ENCODE results near the gene LIPM. TPM values are rescaled to one million over a fixed set of nuclear protein-coding genes. Genes with fewer than 3 reads are reported as not detected.
A peak's percentile ranks its signal among the peaks of the same experiment; 100 is the strongest.

The LIPM gene, protein sequence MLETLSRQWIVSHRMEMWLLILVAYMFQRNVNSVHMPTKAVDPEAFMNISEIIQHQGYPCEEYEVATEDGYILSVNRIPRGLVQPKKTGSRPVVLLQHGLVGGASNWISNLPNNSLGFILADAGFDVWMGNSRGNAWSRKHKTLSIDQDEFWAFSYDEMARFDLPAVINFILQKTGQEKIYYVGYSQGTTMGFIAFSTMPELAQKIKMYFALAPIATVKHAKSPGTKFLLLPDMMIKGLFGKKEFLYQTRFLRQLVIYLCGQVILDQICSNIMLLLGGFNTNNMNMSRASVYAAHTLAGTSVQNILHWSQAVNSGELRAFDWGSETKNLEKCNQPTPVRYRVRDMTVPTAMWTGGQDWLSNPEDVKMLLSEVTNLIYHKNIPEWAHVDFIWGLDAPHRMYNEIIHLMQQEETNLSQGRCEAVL
- total RNA-seq (not detected), polyA plus RNA-seq (ENCODE audit: insufficient read depth, low read depth, low replicate concordance) (not detected)
- long read RNA-seq, donor 1: 0 reads
- long read RNA-seq, donor 2: 0 reads
- long read RNA-seq, donor 3: 0 reads
- long read RNA-seq, donor 4: 0 reads
- long read RNA-seq, donor 5: 0 reads
- long read RNA-seq, donor 6: 0 reads
- long read RNA-seq, donor 7: 0 reads
- long read RNA-seq, donor 8: 0 reads
- long read RNA-seq, donor 9: 0 reads
- long read RNA-seq, donor 10: 0 reads

GRCh38 chr10:88802523-88803285, at the start of gene LIPM:
LIPM (plus strand) TSS chr10:88802730; CDS start chr10:88802897, 167 bp downstream.
- intact Hi-C loops (cut with DNase I): no loop called here
- Histone ChIP-seq H3K4me1 (ENCODE audit: control insufficient read depth in 2 of 3, insufficient read depth in 2 of 3, low read depth in 1 of 3, low read length in 3 of 3) (no peaks in the 10 kb centered on the region), H3K27ac (ENCODE audit: low read depth in 2 of 2, low read length in 2 of 2) (no peak within 1 kb of the TSS), H3K9ac (ENCODE audit: low read length in 3 of 3) (no peak within 1 kb of the TSS), H3K36me3 (ENCODE audit: control insufficient read depth in 2 of 3, insufficient read depth in 3 of 3, low read length in 3 of 3) (no peaks in the 10 kb centered on the region), H3K4me3 (ENCODE audit: low read length in 3 of 3) (no peak within 1 kb of the TSS), H3K9me3 (ENCODE audit: control insufficient read depth in 2 of 3, insufficient read depth in 1 of 3, low read length in 3 of 3) (no peaks in the 10 kb centered on the region), H3K27me3 (ENCODE audit: control insufficient read depth, insufficient read depth, low read length) (no peaks in the 10 kb centered on the region)
- DNase-seq: no peak
- FAIRE-seq: no peak
- TF ChIP-seq CTCF (IDR thresholded peaks at IDR 0.05; ENCODE audit: borderline replicate concordance, extremely low read depth, insufficient read depth): no peak

GRCh38 chr10:88754287-88754686, 48.2 kb upstream of the LIPM start:
- TF ChIP-seq CTCF (IDR thresholded peaks at IDR 0.05; ENCODE audit: borderline replicate concordance, extremely low read depth, insufficient read depth): no peak
- Histone ChIP-seq H3K9me3 (ENCODE audit: control insufficient read depth in 2 of 3, insufficient read depth in 1 of 3, low read length in 3 of 3) (no peaks in the 10 kb centered on the region), H3K27ac (ENCODE audit: low read depth in 2 of 2, low read length in 2 of 2) (no peak overlapping the region), H3K9ac (ENCODE audit: low read length in 3 of 3) (no peak overlapping the region), H3K4me3 (ENCODE audit: low read length in 3 of 3) (no peak overlapping the region), H3K36me3 (ENCODE audit: control insufficient read depth in 2 of 3, insufficient read depth in 3 of 3, low read length in 3 of 3) (no peaks in the 10 kb centered on the region), H3K4me1 (ENCODE audit: control insufficient read depth in 2 of 3, insufficient read depth in 2 of 3, low read depth in 1 of 3, low read length in 3 of 3) (no peaks in the 10 kb centered on the region), H3K27me3 (ENCODE audit: control insufficient read depth, insufficient read depth, low read length) (no peaks in the 10 kb centered on the region)
- no peak for FAIRE-seq
- intact Hi-C loops (cut with DNase I): no loop called here
- DNase-seq: peak in 1 of 5 donors; percentile 48

- Histone ChIP-seq H3K9me3 (ENCODE audit: control insufficient read depth in 2 of 3, insufficient read depth in 1 of 3, low read length in 3 of 3) (no peaks in the 10 kb centered on the region), H3K27me3 (ENCODE audit: control insufficient read depth, insufficient read depth, low read length) (no peaks in the 10 kb centered on the region), H3K4me3 (ENCODE audit: low read length in 3 of 3) (no peak overlapping the region), H3K27ac (ENCODE audit: low read depth in 2 of 2, low read length in 2 of 2) (no peak overlapping the region), H3K9ac (ENCODE audit: low read length in 3 of 3) (no peak overlapping the region), H3K36me3 (ENCODE audit: control insufficient read depth in 2 of 3, insufficient read depth in 3 of 3, low read length in 3 of 3) (no peaks in the 10 kb centered on the region), H3K4me1 (ENCODE audit: control insufficient read depth in 2 of 3, insufficient read depth in 2 of 3, low read depth in 1 of 3, low read length in 3 of 3) (no peaks in the 10 kb centered on the region)
- DNase-seq: no peak
- intact Hi-C loops (cut with DNase I): no loop called here
- TF ChIP-seq CTCF (IDR thresholded peaks at IDR 0.05; ENCODE audit: borderline replicate concordance, extremely low read depth, insufficient read depth): no peak
- no peak for FAIRE-seq
Observed at GRCh38 chr10:88755753-88756152, 46.8 kb upstream of the LIPM start.
